ENCODE data around the gene GATA5. TPM values are rescaled to one million over a fixed set of nuclear protein-coding genes. Genes with fewer than 3 reads are reported as not detected.
A peak's percentile ranks its signal among the peaks of the same experiment; 100 is the strongest.

Gene GATA5
- total and polyA plus RNA-seq, 4 donors: 0.49 to 15.2 (median 1.3) TPM

- H3K4me1 ChIP-seq (ENCODE audit: control insufficient read depth in 5 of 5, insufficient read depth in 5 of 5, low read length in 5 of 5): peaks cover 0 to 67% (median 31%) of the 10 kb centered on the region in 5 donors
- H3K36me3 ChIP-seq (ENCODE audit: control insufficient read depth in 4 of 4, insufficient read depth in 4 of 4, low read length in 4 of 4): no peaks in the 10 kb centered on the region
- TF ChIP-seq, protein P1, sequence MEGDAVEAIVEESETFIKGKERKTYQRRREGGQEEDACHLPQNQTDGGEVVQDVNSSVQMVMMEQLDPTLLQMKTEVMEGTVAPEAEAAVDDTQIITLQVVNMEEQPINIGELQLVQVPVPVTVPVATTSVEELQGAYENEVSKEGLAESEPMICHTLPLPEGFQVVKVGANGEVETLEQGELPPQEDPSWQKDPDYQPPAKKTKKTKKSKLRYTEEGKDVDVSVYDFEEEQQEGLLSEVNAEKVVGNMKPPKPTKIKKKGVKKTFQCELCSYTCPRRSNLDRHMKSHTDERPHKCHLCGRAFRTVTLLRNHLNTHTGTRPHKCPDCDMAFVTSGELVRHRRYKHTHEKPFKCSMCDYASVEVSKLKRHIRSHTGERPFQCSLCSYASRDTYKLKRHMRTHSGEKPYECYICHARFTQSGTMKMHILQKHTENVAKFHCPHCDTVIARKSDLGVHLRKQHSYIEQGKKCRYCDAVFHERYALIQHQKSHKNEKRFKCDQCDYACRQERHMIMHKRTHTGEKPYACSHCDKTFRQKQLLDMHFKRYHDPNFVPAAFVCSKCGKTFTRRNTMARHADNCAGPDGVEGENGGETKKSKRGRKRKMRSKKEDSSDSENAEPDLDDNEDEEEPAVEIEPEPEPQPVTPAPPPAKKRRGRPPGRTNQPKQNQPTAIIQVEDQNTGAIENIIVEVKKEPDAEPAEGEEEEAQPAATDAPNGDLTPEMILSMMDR (IDR thresholded peaks at IDR 0.05; ENCODE audit: control extremely low read depth, extremely low read depth): no peak
- H3K9me3 ChIP-seq (ENCODE audit: control insufficient read depth in 4 of 4, insufficient read depth in 3 of 4, low read length in 3 of 4): no peaks in the 10 kb centered on the region
- no peaks in the 10 kb centered on the region for H3K27me3 ChIP-seq (ENCODE audit: control insufficient read depth in 3 of 3, insufficient read depth in 3 of 3, low read length in 2 of 3)
- ATAC-seq (ENCODE audit: insufficient read depth, low FRiP score): no peak
- no peak overlapping the region for H3K9ac ChIP-seq (ENCODE audit: insufficient read depth in 1 of 2, low read length in 2 of 2)
- H3K4me3 ChIP-seq: no peak overlapping the region
- 54 to 71% methylated on average over 12 of the region's 12 CpGs for WGBS, 2 donors
- peak; percentile 80 to 92 (median 92) for DNase-seq
- H3K27ac ChIP-seq (ENCODE audit: low read depth in 1 of 2, low read length in 1 of 2): no peak overlapping the region
Observed at GRCh38 chr20:62437496-62437895, 38.3 kb downstream of the GATA5 start.

DNA sequence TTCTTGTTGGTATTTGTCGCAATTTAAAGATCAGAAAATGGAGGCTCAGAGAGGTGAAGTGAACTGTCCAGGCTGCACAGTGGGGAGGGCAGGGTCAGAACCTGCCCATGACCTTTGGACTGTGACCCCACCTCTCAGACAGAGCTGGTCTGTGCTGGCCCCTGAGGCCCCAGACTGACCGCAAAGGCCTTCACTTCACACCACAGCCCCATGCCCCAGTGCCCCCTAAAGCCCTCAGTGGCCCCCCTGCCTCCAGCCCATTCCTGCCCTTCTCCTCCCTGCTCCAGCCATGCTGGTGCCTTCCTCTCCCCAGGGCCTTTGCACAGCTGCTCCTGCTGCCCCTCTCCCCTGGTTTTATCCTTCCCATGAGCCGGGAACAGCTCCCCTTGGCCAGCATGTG lies 39.1 kb downstream of the GATA5 start:
- TF ChIP-seq, protein P1 (IDR thresholded peaks at IDR 0.05; ENCODE audit: control extremely low read depth, extremely low read depth): no peak
- no peak overlapping the region for H3K27ac ChIP-seq (ENCODE audit: low read depth in 1 of 2, low read length in 1 of 2)
- DNase-seq: no peak

GRCh38 chr20:62433658-62434497 lies 41.9 kb downstream of the GATA5 start:
- no peaks in the 10 kb centered on the region for H3K27me3 ChIP-seq (ENCODE audit: control insufficient read depth in 3 of 3, insufficient read depth in 3 of 3, low read length in 2 of 3)
- WGBS, 2 donors: 37 to 38% methylated on average over 32 of the region's 32 CpGs
- no peaks in the 10 kb centered on the region for H3K36me3 ChIP-seq (ENCODE audit: control insufficient read depth in 4 of 4, insufficient read depth in 4 of 4, low read length in 4 of 4)
- no peak overlapping the region for H3K4me3 ChIP-seq
- peaks cover 0 to 81% (median 40%) of the 10 kb centered on the region in 5 donors for H3K4me1 ChIP-seq (ENCODE audit: control insufficient read depth in 5 of 5, insufficient read depth in 5 of 5, low read length in 5 of 5)
- no peak for ATAC-seq (ENCODE audit: insufficient read depth, low FRiP score)
- no peak overlapping the region for H3K27ac ChIP-seq (ENCODE audit: low read depth in 1 of 2, low read length in 1 of 2)
- DNase-seq: peak; percentile 90 to 93 (median 92)
- H3K9ac ChIP-seq (ENCODE audit: insufficient read depth in 1 of 2, low read length in 2 of 2): no peak overlapping the region
- TF ChIP-seq, protein P1 (IDR thresholded peaks at IDR 0.05; ENCODE audit: control extremely low read depth, extremely low read depth): no peak
- H3K9me3 ChIP-seq (ENCODE audit: control insufficient read depth in 4 of 4, insufficient read depth in 3 of 4, low read length in 3 of 4): peaks cover 0 to 2% (median 0%) of the 10 kb centered on the region in 4 donors

More for the DNA sequence above, 39.1 kb downstream of the GATA5 start:
- whole genome bisulfite sequencing, 2 donors: 84 to 86% methylated on average over 3 of the region's 3 CpGs
- H3K36me3 ChIP-seq (ENCODE audit: control insufficient read depth in 4 of 4, insufficient read depth in 4 of 4, low read length in 4 of 4): no peaks in the 10 kb centered on the region
- H3K27me3 ChIP-seq (ENCODE audit: control insufficient read depth in 3 of 3, insufficient read depth in 3 of 3, low read length in 2 of 3): no peaks in the 10 kb centered on the region
- no peak overlapping the region for H3K9ac ChIP-seq (ENCODE audit: insufficient read depth in 1 of 2, low read length in 2 of 2)
- no peak overlapping the region for H3K4me3 ChIP-seq
- peaks cover 0 to 67% (median 33%) of the 10 kb centered on the region in 5 donors for H3K4me1 ChIP-seq (ENCODE audit: control insufficient read depth in 5 of 5, insufficient read depth in 5 of 5, low read length in 5 of 5)
- ATAC-seq (ENCODE audit: insufficient read depth, low FRiP score): no peak
- H3K9me3 ChIP-seq (ENCODE audit: control insufficient read depth in 4 of 4, insufficient read depth in 3 of 4, low read length in 3 of 4): no peaks in the 10 kb centered on the region
